ENCODE measurements around the gene USP37.

Gene USP37

DNA sequence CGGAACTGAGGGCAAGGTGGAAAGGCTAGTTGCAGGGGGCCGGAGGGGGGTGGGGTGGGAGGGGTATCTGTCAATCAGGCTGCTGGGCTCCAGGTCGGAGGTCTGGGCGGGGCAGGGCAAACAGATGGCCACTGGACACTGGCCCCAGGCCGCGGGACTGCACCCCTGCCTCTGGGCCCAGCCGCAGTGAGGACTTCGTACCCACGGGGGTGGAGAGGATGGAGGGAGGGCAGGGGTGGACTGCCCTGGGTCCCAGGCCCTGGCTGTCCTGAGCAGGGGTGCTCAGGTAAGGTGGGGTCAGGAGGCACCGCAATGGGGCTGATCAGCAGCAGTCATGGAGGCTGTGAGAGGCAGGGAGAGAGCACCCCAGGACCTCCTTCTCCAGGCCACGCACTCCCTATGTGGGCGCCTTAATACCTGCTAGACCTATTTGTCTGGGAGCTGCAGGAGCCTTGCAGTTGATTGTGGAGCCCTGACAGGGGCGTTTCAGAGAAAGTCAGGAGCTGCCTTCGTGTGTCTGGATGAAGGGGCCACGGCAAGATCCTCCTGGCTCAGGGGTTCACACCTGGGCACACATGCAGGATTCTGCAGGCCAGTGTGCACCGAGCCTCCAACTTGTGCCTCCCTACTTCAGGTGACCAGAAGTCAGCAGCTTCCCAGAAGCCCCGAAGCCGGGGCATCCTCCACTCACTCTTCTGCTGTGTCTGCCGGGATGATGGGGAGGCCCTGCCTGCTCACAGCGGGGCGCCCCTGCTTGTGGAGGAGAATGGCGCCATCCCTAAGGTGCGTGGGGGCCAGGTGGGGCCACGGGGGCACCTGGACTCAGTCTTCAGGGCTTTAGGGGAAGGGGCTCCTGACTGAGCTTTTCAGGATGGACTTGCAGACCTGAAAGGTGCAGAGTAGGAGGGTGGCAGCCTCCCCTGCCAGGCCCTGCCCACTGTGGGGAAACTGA lies 166.9 kb downstream of the USP37 start:
- no peak for DNase-seq

Data from stimulated activated CD4-positive, alpha-beta T cell treated with anti-CD3 and anti-CD28 coated beads, Interleukin-2, amount 100 ng/mL, for 48 hours (primary cell).